Neuronal stem cell (in vitro differentiated cells): ENCODE results near the gene POMT2.

Experiments
- DNase-seq: peaks from one replicate; pipeline ENCODE4 v3.0.0-alpha.2; 2013; ENCODE audit warnings: low spot score
- H2AFZ ChIP-seq: one replicate; pipeline ENCODE4 v1.6.1; 2013; ENCODE audit warnings: mild to moderate bottlenecking, low read length, inconsistent platforms
- H2AK5ac ChIP-seq: 2 replicates; pipeline ENCODE4 v1.6.1; 2013; ENCODE audit warnings: low read depth, mild to moderate bottlenecking, inconsistent platforms, low read length, moderate library complexity, mixed read lengths
- H2BK120ac ChIP-seq: 2 replicates; pipeline ENCODE4 v1.6.1; 2013; ENCODE audit warnings: low read depth, mild to moderate bottlenecking, inconsistent platforms, low read length, moderate library complexity, mixed read lengths
- H2BK12ac ChIP-seq: one replicate; pipeline ENCODE4 v1.6.1; 2013; ENCODE audit warnings: low read length, inconsistent platforms
- H2BK15ac ChIP-seq: 2 replicates; pipeline ENCODE4 v1.6.1; 2013; ENCODE audit warnings: mild to moderate bottlenecking, low read length, inconsistent platforms, mixed read lengths
- H2BK5ac ChIP-seq: one replicate; pipeline ENCODE4 v1.6.1; 2013; ENCODE audit warnings: inconsistent platforms, mild to moderate bottlenecking, low read length, moderate library complexity
- H3K14ac ChIP-seq: one replicate; pipeline ENCODE4 v1.6.1; 2013; ENCODE audit warnings: low read length, inconsistent platforms
- H3K18ac ChIP-seq: 2 replicates; pipeline ENCODE4 v1.6.1; 2013; ENCODE audit warnings: low read length, inconsistent platforms
- H3K23ac ChIP-seq: 2 replicates; pipeline ENCODE4 v1.6.1; 2013; ENCODE audit warnings: low read depth, mild to moderate bottlenecking, mixed read lengths, low read length, inconsistent platforms; ENCODE audit not compliant: poor library complexity
- H3K27ac ChIP-seq: replicated peaks from 3 replicates; pipeline ENCODE4 v1.5.1; 2013; ENCODE audit warnings: low read length, inconsistent platforms
- H3K27me3 ChIP-seq, 3 experiments: 2 replicates each; pipeline ENCODE4 v1.6.1; 2013; ENCODE audit warnings: low read length in 3 of 3, mild to moderate bottlenecking in 2 of 3, inconsistent platforms in 1 of 3, low read depth in 1 of 3, mixed read lengths in 1 of 3, moderate library complexity in 1 of 3; ENCODE audit not compliant: control insufficient read depth in 3 of 3, insufficient read depth in 3 of 3
- H3K36me3 ChIP-seq, 2 donors: replicated peaks in 1 of 2; 2 replicates each; pipeline ENCODE4 v1.6.1; 2013; ENCODE audit warnings: low read length in 2 of 2; ENCODE audit not compliant: control insufficient read depth in 2 of 2, insufficient read depth in 2 of 2
- H3K4ac ChIP-seq: 2 replicates; pipeline ENCODE4 v1.6.1; 2013; ENCODE audit warnings: inconsistent platforms, mild to moderate bottlenecking, low read length, moderate library complexity
- H3K4me1 ChIP-seq, 2 donors: 1 replicate in 1 of 2; 2 replicates in 1 of 2; pipeline ENCODE4 v1.6.1; 2013; ENCODE audit warnings: low read length in 2 of 2, low read depth in 1 of 2; ENCODE audit not compliant: control insufficient read depth in 2 of 2, insufficient read depth in 1 of 2
- H3K4me2 ChIP-seq: one replicate; pipeline ENCODE4 v1.6.1; 2013; ENCODE audit warnings: mild to moderate bottlenecking, low read length, inconsistent platforms; ENCODE audit not compliant: insufficient read depth, poor library complexity, severe bottlenecking
- H3K4me3 ChIP-seq, 2 donors: 2 replicates each; pipeline ENCODE4 v1.5.1; 2013; ENCODE audit warnings: low read length in 2 of 2, mild to moderate bottlenecking in 2 of 2, inconsistent platforms in 1 of 2, moderate library complexity in 1 of 2
- H3K79me1 ChIP-seq: one replicate; pipeline ENCODE4 v1.6.1; 2013; ENCODE audit warnings: low read depth, mild to moderate bottlenecking, inconsistent platforms, low read length, moderate library complexity
- H3K9ac ChIP-seq: one replicate; pipeline ENCODE4 v1.6.1; 2013; ENCODE audit warnings: mild to moderate bottlenecking, low read depth, low read length, inconsistent platforms; ENCODE audit not compliant: poor library complexity
- H3K9me3 ChIP-seq, 2 donors: replicated peaks in 1 of 2; 2 replicates each; pipeline versions ENCODE3 to v1.6.1; 2013; ENCODE audit warnings: low read length in 2 of 2, mild to moderate bottlenecking in 2 of 2, inconsistent platforms in 1 of 2, low read depth in 1 of 2, mixed read lengths in 1 of 2, moderate library complexity in 1 of 2; ENCODE audit not compliant: control insufficient read depth in 2 of 2, insufficient read depth in 1 of 2
- H4K8ac ChIP-seq: one replicate; pipeline ENCODE4 v1.6.1; 2013; ENCODE audit warnings: low read depth, mild to moderate bottlenecking, inconsistent platforms, low read length, moderate library complexity
- H4K91ac ChIP-seq: one replicate; pipeline ENCODE4 v1.6.1; 2013; ENCODE audit warnings: low read length, low read depth, mild to moderate bottlenecking, inconsistent platforms; ENCODE audit not compliant: poor library complexity
- WGBS, 2 donors: extraction: QIAGEN DNeasy Blood & Tissue Kit; methylation state at CpG; one replicate each; pipeline ENCODE4 v1.1.7; 2013; ENCODE audit warnings: missing lambda C conversion rate in 2 of 2, mixed read lengths in 1 of 2; ENCODE audit not compliant: insufficient read length in 2 of 2, insufficient replicate concordance in 1 of 2; ENCODE audit errors: extremely low coverage in 2 of 2; 5-methylcytosine and 5-hydroxymethylcytosine counted together

The POMT2 gene

DNA sequence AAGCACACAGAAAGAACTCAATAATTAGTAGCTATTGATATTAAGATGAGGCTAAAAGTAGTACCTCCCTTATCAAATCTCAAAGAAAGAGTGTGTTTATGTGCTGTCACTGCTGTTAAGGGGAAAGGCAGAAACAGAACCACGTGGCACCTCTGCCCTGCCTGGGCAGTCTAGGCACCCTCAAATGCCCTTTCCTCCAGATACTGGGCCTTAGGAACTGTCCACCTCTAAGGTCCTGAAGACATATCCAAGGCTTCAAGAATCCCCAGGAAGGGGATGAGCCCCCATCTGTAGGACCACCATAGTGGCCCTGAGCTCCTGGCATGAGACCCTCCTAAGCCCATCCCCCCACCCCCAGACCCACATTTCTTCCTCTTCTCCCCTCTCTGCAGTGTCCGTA, 78.7 kb downstream of the POMT2 start:
- Histone ChIP-seq H2BK120ac (no peak overlapping the region), H3K4me2 (no peak overlapping the region), H3K4ac (no peak overlapping the region), H2BK5ac (no peak overlapping the region), H3K36me3 (peaks cover 0 to 2% of the 10 kb centered on the region in 2 donors), H3K14ac (no peak overlapping the region), H4K8ac (no peak overlapping the region), H3K18ac (no peak overlapping the region), H3K9ac (no peak overlapping the region), H2BK12ac (no peak overlapping the region), H3K23ac (no peak overlapping the region), H3K27ac (no peak overlapping the region), H4K91ac (no peak overlapping the region), H3K79me1 (peaks cover 2% of the 10 kb centered on the region), H2AFZ (no peak overlapping the region), H2AK5ac (no peak overlapping the region), H3K4me1 (peaks cover 0 to 2% of the 10 kb centered on the region in 2 donors), H3K9me3 (peaks cover 0 to 2% of the 10 kb centered on the region in 2 donors), H3K27me3 (peaks cover 0 to 37% (median 0%) of the 10 kb centered on the region in 3 experiments), H3K4me3 (no peak overlapping the region), H2BK15ac (no peak overlapping the region)
- no CpG with 5 or more reads among the region's 2 CpGs for WGBS, 2 donors
- DNase-seq: no peak

GRCh38 chr14:77240336-77240915, 80.3 kb downstream of the POMT2 start:
- Histone ChIP-seq H3K9ac (no peak overlapping the region), H4K8ac (no peak overlapping the region), H3K4me3 (no peak overlapping the region), H4K91ac (no peak overlapping the region), H2AK5ac (no peak overlapping the region), H3K9me3 (peaks cover 0 to 2% of the 10 kb centered on the region in 2 donors), H3K4me2 (no peak overlapping the region), H3K18ac (peak overlapping the region; percentile 57), H3K79me1 (peaks cover 2% of the 10 kb centered on the region), H2BK12ac (no peak overlapping the region), H2BK120ac (no peak overlapping the region), H3K4me1 (peaks cover 0 to 2% of the 10 kb centered on the region in 2 donors), H3K23ac (peak overlapping the region; percentile 31), H2AFZ (no peak overlapping the region), H3K14ac (no peak overlapping the region), H2BK15ac (no peak overlapping the region), H3K36me3 (peaks cover 0 to 2% of the 10 kb centered on the region in 2 donors), H3K4ac (no peak overlapping the region), H2BK5ac (no peak overlapping the region), H3K27ac (no peak overlapping the region), H3K27me3 (peaks cover 0 to 42% (median 0%) of the 10 kb centered on the region in 3 experiments)
- DNase-seq: no peak
- no CpG with 5 or more reads among the region's 15 CpGs for WGBS, 2 donors

- Histone ChIP-seq H2AFZ (no peak overlapping the region), H3K79me1 (peaks cover 2% of the 10 kb centered on the region), H3K4me2 (no peak overlapping the region), H4K8ac (no peak overlapping the region), H3K23ac (peak overlapping the region; percentile 85), H3K4ac (peak overlapping the region; percentile 93), H3K4me1 (peaks cover 0 to 2% of the 10 kb centered on the region in 2 donors), H3K4me3 (peak overlapping the region in 1 of 2 donors; percentile 38), H2BK15ac (no peak overlapping the region), H3K36me3 (peaks cover 0 to 2% of the 10 kb centered on the region in 2 donors), H3K27me3 (peaks cover 0 to 42% (median 0%) of the 10 kb centered on the region in 3 experiments), H3K9ac (no peak overlapping the region), H2BK5ac (no peak overlapping the region), H3K18ac (peak overlapping the region; percentile 48), H2BK120ac (no peak overlapping the region), H2AK5ac (peak overlapping the region; percentile 37), H3K9me3 (peaks cover 0 to 2% of the 10 kb centered on the region in 2 donors), H2BK12ac (no peak overlapping the region), H4K91ac (no peak overlapping the region), H3K27ac (no peak overlapping the region), H3K14ac (peak overlapping the region; percentile 38)
- no CpG with 5 or more reads among the region's 16 CpGs for WGBS, 2 donors
- DNase-seq: no peak
Measured at GRCh38 chr14:77239412-77239811, 81.3 kb downstream of the POMT2 start.

DNA sequence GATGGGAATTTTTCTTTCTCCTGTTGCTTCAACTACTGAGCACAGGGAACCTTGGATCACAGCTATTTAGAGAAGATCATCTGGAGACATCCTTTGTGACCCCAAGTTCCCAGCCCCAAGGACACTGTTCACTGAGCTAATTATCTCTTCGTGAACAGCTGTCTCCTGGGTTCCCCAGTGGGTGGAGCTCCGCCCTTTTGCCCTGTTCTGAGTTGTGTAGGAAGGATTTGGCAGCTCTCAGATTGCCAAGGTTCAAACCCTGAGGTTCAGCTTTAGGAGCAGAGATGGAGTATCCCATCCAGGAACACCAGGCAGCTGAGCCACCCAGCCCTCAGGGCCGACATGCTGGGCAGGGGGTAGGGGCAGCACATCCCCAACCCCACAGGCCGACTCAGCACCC, 81.7 kb downstream of the POMT2 start:
- Histone ChIP-seq H3K27me3 (peaks cover 0 to 42% (median 0%) of the 10 kb centered on the region in 3 experiments), H3K36me3 (peaks cover 0 to 2% of the 10 kb centered on the region in 2 donors), H3K9me3 (peaks cover 0 to 2% of the 10 kb centered on the region in 2 donors), H2AFZ (no peak overlapping the region), H3K23ac (peak overlapping the region; percentile 85), H3K18ac (peak overlapping the region; percentile 48), H3K79me1 (peaks cover 2% of the 10 kb centered on the region), H3K4me1 (peaks cover 0 to 2% of the 10 kb centered on the region in 2 donors), H4K91ac (no peak overlapping the region), H2BK12ac (no peak overlapping the region), H3K14ac (peak overlapping the region; percentile 38), H2BK5ac (no peak overlapping the region), H3K4ac (peak overlapping the region; percentile 93), H3K4me3 (peak overlapping the region in 1 of 2 donors; percentile 38), H2BK120ac (no peak overlapping the region), H3K4me2 (no peak overlapping the region), H2AK5ac (peak overlapping the region; percentile 37), H3K9ac (no peak overlapping the region), H3K27ac (no peak overlapping the region), H2BK15ac (no peak overlapping the region), H4K8ac (no peak overlapping the region)
- no peak for DNase-seq
- no CpG with 5 or more reads among the region's 4 CpGs for WGBS, 2 donors
